Karpas-422 (cell line): ENCODE results near the gene IL17A. TPM values are rescaled to one million over a fixed set of nuclear protein-coding genes. Genes with fewer than 3 reads are reported as not detected.

Experiments used
- DNase-seq: peaks from one replicate; pipeline ENCODE4 v3.0.0-alpha.2; 2015
- H2AFZ ChIP-seq: fragments of 200-600 bp; sonication (generic); 2 replicates; pipeline ENCODE4 v1.6.1; 2014; ENCODE audit warnings: antibody characterized with exemption, low read length, mixed read lengths
- H3K27ac ChIP-seq: fragments of 200-600 bp; sonication (generic); 2 replicates; pipeline ENCODE4 v1.5.1; 2014; ENCODE audit warnings: mild to moderate bottlenecking, low read length, moderate library complexity
- H3K27me3 ChIP-seq: fragments of 200-600 bp; sonication (generic); 2 replicates; pipeline ENCODE4 v1.6.1; 2014; ENCODE audit warnings: low read length, mixed read lengths
- H3K36me3 ChIP-seq: fragments of 200-600 bp; sonication (generic); 2 replicates; pipeline ENCODE4 v1.6.1; 2014; ENCODE audit warnings: low read length, mixed read lengths; ENCODE audit not compliant: insufficient read depth
- H3K4me1 ChIP-seq: fragments of 200-600 bp; sonication (generic); 2 replicates; pipeline ENCODE4 v1.6.1; 2014; ENCODE audit warnings: mild to moderate bottlenecking, low read length, mixed read lengths
- H3K4me2 ChIP-seq: fragments of 200-600 bp; sonication (generic); 2 replicates; pipeline ENCODE4 v1.6.1; 2014; ENCODE audit warnings: low read length, low read depth, mild to moderate bottlenecking; ENCODE audit not compliant: poor library complexity, severe bottlenecking
- H3K4me3 ChIP-seq: fragments of 200-600 bp; sonication (generic); 2 replicates; pipeline ENCODE4 v1.5.1; 2014; ENCODE audit warnings: mild to moderate bottlenecking, antibody characterized with exemption, low read length, mixed read lengths
- H3K79me2 ChIP-seq: fragments of 200-600 bp; sonication (generic); 2 replicates; pipeline ENCODE4 v1.6.1; 2014; ENCODE audit warnings: mild to moderate bottlenecking, low read length, mixed read lengths
- H3K9ac ChIP-seq: fragments of 200-600 bp; sonication (generic); 2 replicates; pipeline ENCODE4 v1.6.0; 2014; ENCODE audit warnings: low read length
- H3K9me2 ChIP-seq: fragments of 200-600 bp; sonication (generic), shearing (Covaris generic); replicated peaks from 2 replicates; pipeline ENCODE4 v1.6.0; 2014; ENCODE audit warnings: mild to moderate bottlenecking, low read length, moderate library complexity; ENCODE audit not compliant: insufficient read depth
- H3K9me3 ChIP-seq: fragments of 300-700, 200-600 bp; sonication (generic); 2 replicates; pipeline ENCODE4 v1.6.1; 2014; ENCODE audit warnings: low read length, mixed read lengths
- H4K20me1 ChIP-seq: fragments of 200-600 bp; sonication (generic); 2 replicates; pipeline ENCODE4 v1.6.1; 2014; ENCODE audit warnings: mild to moderate bottlenecking, antibody characterized with exemption, low read length, low read depth; ENCODE audit not compliant: insufficient read depth
- total RNA-seq: library from RNA; depleted of rRNA; stranded (reverse); fragments of >200 nt; shearing (Covaris generic); gene quantifications from 2 replicates; pipeline ENCODE4 v1.2.3, GENCODE V29; 2014; ENCODE audit warnings: low replicate concordance; rRNA removed

The IL17A gene
- not detected in 2 replicates for total RNA-seq

- Histone ChIP-seq H3K9ac (no peak within 1 kb of the TSS), H3K4me3 (no peak within 1 kb of the TSS), H3K27ac (no peak within 1 kb of the TSS), H3K36me3 (no peaks in the 10 kb centered on the region), H3K79me2 (no peaks in the 10 kb centered on the region), H3K4me2 (no peak within 1 kb of the TSS), H3K9me3 (no peaks in the 10 kb centered on the region), H3K9me2 (no peaks in the 10 kb centered on the region), H3K4me1 (no peaks in the 10 kb centered on the region), H4K20me1 (no peaks in the 10 kb centered on the region), H3K27me3 (no peaks in the 10 kb centered on the region), H2AFZ (no peak within 1 kb of the TSS)
- no peak for DNase-seq
Measured at GRCh38 chr6:52186075-52186474, at the start of gene IL17A. Gene IL17A (plus strand): TSS chr6:52186375. CDS start chr6:52186432, 57 bp downstream.

GRCh38 chr6:52136934-52137467 lies 49.2 kb upstream of the IL17A start:
- H3K27me3 ChIP-seq: no peaks in the 10 kb centered on the region
- no peak overlapping the region for H3K9ac ChIP-seq
- H3K9me3 ChIP-seq: no peaks in the 10 kb centered on the region
- no peak overlapping the region for H3K4me2 ChIP-seq
- no peaks in the 10 kb centered on the region for H4K20me1 ChIP-seq
- no peaks in the 10 kb centered on the region for H3K79me2 ChIP-seq
- H2AFZ ChIP-seq: no peak overlapping the region
- no peak for DNase-seq
- no peak overlapping the region for H3K27ac ChIP-seq
- H3K4me1 ChIP-seq: peaks cover 5% of the 10 kb centered on the region
- no peak overlapping the region for H3K4me3 ChIP-seq
- H3K9me2 ChIP-seq: no peaks in the 10 kb centered on the region
- no peaks in the 10 kb centered on the region for H3K36me3 ChIP-seq

- Histone ChIP-seq H3K9me2 (no peaks in the 10 kb centered on the region), H3K9ac (no peak overlapping the region), H3K27me3 (no peaks in the 10 kb centered on the region), H3K4me2 (no peak overlapping the region), H4K20me1 (no peaks in the 10 kb centered on the region), H3K9me3 (no peaks in the 10 kb centered on the region), H3K4me1 (peaks cover 5% of the 10 kb centered on the region), H3K79me2 (no peaks in the 10 kb centered on the region), H3K36me3 (no peaks in the 10 kb centered on the region), H2AFZ (no peak overlapping the region), H3K27ac (no peak overlapping the region), H3K4me3 (no peak overlapping the region)
- no peak for DNase-seq
Measured at GRCh38 chr6:52138284-52138683, 47.9 kb upstream of the IL17A start.

- H3K4me3 ChIP-seq: no peak overlapping the region
- no peaks in the 10 kb centered on the region for H3K9me3 ChIP-seq
- H3K4me1 ChIP-seq: no peaks in the 10 kb centered on the region
- H3K27ac ChIP-seq: no peak overlapping the region
- no peaks in the 10 kb centered on the region for H3K36me3 ChIP-seq
- DNase-seq: no peak
- H3K27me3 ChIP-seq: no peaks in the 10 kb centered on the region
- no peaks in the 10 kb centered on the region for H3K9me2 ChIP-seq
- no peak overlapping the region for H3K4me2 ChIP-seq
- no peak overlapping the region for H2AFZ ChIP-seq
- no peak overlapping the region for H3K9ac ChIP-seq
- no peaks in the 10 kb centered on the region for H3K79me2 ChIP-seq
- H4K20me1 ChIP-seq: no peaks in the 10 kb centered on the region
Measured at GRCh38 chr6:52139985-52140680, 46.0 kb upstream of the IL17A start.

GRCh38 chr6:52141596-52141995 lies 44.6 kb upstream of the IL17A start:
- no peaks in the 10 kb centered on the region for H4K20me1 ChIP-seq
- no peaks in the 10 kb centered on the region for H3K27me3 ChIP-seq
- no peak overlapping the region for H2AFZ ChIP-seq
- no peaks in the 10 kb centered on the region for H3K79me2 ChIP-seq
- no peak overlapping the region for H3K4me3 ChIP-seq
- no peak overlapping the region for H3K9ac ChIP-seq
- no peaks in the 10 kb centered on the region for H3K9me3 ChIP-seq
- DNase-seq: no peak
- no peaks in the 10 kb centered on the region for H3K36me3 ChIP-seq
- no peak overlapping the region for H3K27ac ChIP-seq
- no peak overlapping the region for H3K4me2 ChIP-seq
- H3K9me2 ChIP-seq: no peaks in the 10 kb centered on the region
- no peaks in the 10 kb centered on the region for H3K4me1 ChIP-seq

GRCh38 chr6:52142556-52142955 lies 43.6 kb upstream of the IL17A start:
- no peaks in the 10 kb centered on the region for H3K79me2 ChIP-seq
- no peaks in the 10 kb centered on the region for H3K9me2 ChIP-seq
- no peak for DNase-seq
- H2AFZ ChIP-seq: no peak overlapping the region
- H4K20me1 ChIP-seq: no peaks in the 10 kb centered on the region
- no peaks in the 10 kb centered on the region for H3K9me3 ChIP-seq
- no peak overlapping the region for H3K27ac ChIP-seq
- H3K27me3 ChIP-seq: no peaks in the 10 kb centered on the region
- no peaks in the 10 kb centered on the region for H3K4me1 ChIP-seq
- no peaks in the 10 kb centered on the region for H3K36me3 ChIP-seq
- no peak overlapping the region for H3K4me2 ChIP-seq
- no peak overlapping the region for H3K9ac ChIP-seq
- no peak overlapping the region for H3K4me3 ChIP-seq

- H3K27ac ChIP-seq: no peak overlapping the region
- H2AFZ ChIP-seq: no peak overlapping the region
Measured at GRCh38 chr6:52143551-52143950, 42.6 kb upstream of the IL17A start.

GRCh38 chr6:52144196-52145076 lies 41.7 kb upstream of the IL17A start:
- Histone ChIP-seq H3K9ac (no peak overlapping the region), H3K27me3 (no peaks in the 10 kb centered on the region), H3K4me3 (no peak overlapping the region)

More at GRCh38 chr6:52143551-52143950, 42.6 kb upstream of the IL17A start:
- Histone ChIP-seq H3K27me3 (no peaks in the 10 kb centered on the region), H3K36me3 (no peaks in the 10 kb centered on the region), H3K79me2 (no peaks in the 10 kb centered on the region), H3K9me3 (no peaks in the 10 kb centered on the region), H3K4me3 (no peak overlapping the region), H3K4me2 (no peak overlapping the region), H3K9me2 (no peaks in the 10 kb centered on the region), H4K20me1 (no peaks in the 10 kb centered on the region), H3K4me1 (no peaks in the 10 kb centered on the region), H3K9ac (no peak overlapping the region)
- no peak for DNase-seq

More at GRCh38 chr6:52144196-52145076, 41.7 kb upstream of the IL17A start:
- Histone ChIP-seq H3K9me3 (no peaks in the 10 kb centered on the region), H3K4me1 (no peaks in the 10 kb centered on the region), H4K20me1 (no peaks in the 10 kb centered on the region), H3K9me2 (no peaks in the 10 kb centered on the region), H2AFZ (no peak overlapping the region), H3K36me3 (no peaks in the 10 kb centered on the region), H3K79me2 (no peaks in the 10 kb centered on the region), H3K27ac (no peak overlapping the region), H3K4me2 (no peak overlapping the region)
- DNase-seq: no peak
